K562 (cell line): ENCODE measurements around the gene PHF21B. TPM values are rescaled to one million over a fixed set of nuclear protein-coding genes. Genes with fewer than 3 reads are reported as not detected.

Source experiments
- CHD7 ChIP-seq: fragments of 200-600 bp; sonication (generic); IDR thresholded peaks from one replicate; pipeline ENCODE4 v1.6.1; 2012; ENCODE audit warnings: mild to moderate bottlenecking, low read depth, low read length, inconsistent platforms
- CREB5 ChIP-seq: fragments of 250-450 bp; sonication (Bioruptor Pico); IDR thresholded peaks from 2 replicates; pipeline ENCODE4 v1.5.0; 2020; ENCODE audit warnings: mild to moderate bottlenecking
- DIDO1 ChIP-seq: fragments of 450-650 bp; IDR thresholded peaks from 2 replicates; pipeline ENCODE4 v1.6.1; 2016; ENCODE audit warnings: low read depth, missing biosample characterization, missing genetic modification characterization
- HDGF ChIP-seq: fragments of 450-650 bp; IDR thresholded peaks from 2 replicates; pipeline ENCODE4 v1.6.1; 2016
- HOMEZ ChIP-seq: fragments of 250-450 bp; sonication (Bioruptor Pico); IDR thresholded peaks from 2 replicates; pipeline ENCODE4 v1.4.0; 2020; ENCODE audit warnings: mild to moderate bottlenecking, moderate library complexity
- ZBTB11 ChIP-seq, 3 experiments: fragments of 200-800 bp in 1 of 3; fragments of 250-450 bp in 1 of 3; fragments of 450-650 bp in 1 of 3; sonication (Bioruptor Pico) in 1 of 3; sonication (Bioruptor generic) in 1 of 3; formaldehyde crosslinking in 1 of 3; IDR thresholded peaks; 2 replicates each; pipeline versions ENCODE4 v1.6.1 to v1.8.0; 2016 to 2022; ENCODE audit warnings: mild to moderate bottlenecking in 2 of 3, missing genetic modification characterization in 2 of 3, missing compliant biosample characterization in 1 of 3, moderate library complexity in 1 of 3
- ZNF263 ChIP-seq: sonication (generic); formaldehyde crosslinking; IDR thresholded peaks from 2 replicates; pipeline ENCODE4 v1.8.0; 2022; ENCODE audit warnings: mild to moderate bottlenecking, missing genetic modification reagents, borderline replicate concordance
- ZNF57 ChIP-seq: fragments of 450-650 bp; formaldehyde crosslinking; IDR thresholded peaks from 2 replicates; pipeline ENCODE4 v1.4.0; 2020; ENCODE audit warnings: mild to moderate bottlenecking, moderate library complexity
- polyA plus RNA-seq, 8 experiments: library from polyadenylated mRNA; depleted of rRNA in 4 of 8; stranded (reverse) in 5 of 8; unstranded in 3 of 8; fragments of >200 nt; fragmentation: Nextera tagmentation in 2 of 8; fragmentation: Illumina TruSeq in 1 of 8; extraction: Ambion mirVana in 2 of 8; extraction: Trizol in 1 of 8; gene quantifications; 2 replicates each; pipeline versions ENCODE4 v1.2.1 to v1.2.3, GENCODE V29; 2011 to 2014; ENCODE audit warnings: inconsistent platforms in 1 of 8, missing spikeins in 1 of 8
- total RNA-seq, 7 experiments: library from RNA; depleted of rRNA in 6 of 7; stranded (reverse); fragments of >200 nt in 6 of 7; fragmentation: Illumina TruSeq in 2 of 7; extraction: Trizol in 2 of 7; gene quantifications; 2 replicates each; pipeline versions ENCODE4 v1.2.1 to v1.2.3, GENCODE V29; 2011 to 2021; ENCODE audit warnings: low replicate concordance in 1 of 7

PHF21B gene
- total and polyA plus RNA-seq, 9 of the 15 experiments (the other 6 are each of a cell fraction or from before 2014, with no cell fraction given), result 0.04 TPM; not detected in 8

- TF ChIP-seq ZBTB11 (CRISPR knock-in tag; IDR thresholded peaks at IDR 0.05), result no peak
- TF ChIP-seq DIDO1 (tag), result no peak
- no peak for TF ChIP-seq CHD7
- no peak for TF ChIP-seq ZNF57 (CRISPR knock-in tag)
- no peak for TF ChIP-seq CREB5 (CRISPR knock-in tag)
- no peak for TF ChIP-seq ZNF263 (CRISPR knock-in tag)
- TF ChIP-seq HOMEZ, result no peak
- TF ChIP-seq HDGF, result no peak
These were observed 30.7 kb downstream of the PHF21B start (continued) for GRCh38 chr22:44979154-44979553.
